Activated CD4-positive, CD25-positive, alpha-beta regulatory T cell treated with anti-CD3 and anti-CD28 coated beads, Interleukin-2, amount 50 U/mL, for 16 hours (primary cell): ENCODE results near the gene RANBP17.
"Not testable (repeated sequence)": the region's sequence is repeated elsewhere in the genome, so short reads cannot be mapped to it uniquely, and the experiment has no call there.

Experiments used
- DNase-seq: peaks from one replicate; pipeline ENCODE4 v3.0.0-alpha.2; 2020; ENCODE audit warnings: low read depth, low spot score

The RANBP17 gene

GRCh38 chr5:171297941-171298340 lies 436.1 kb downstream of the RANBP17 start:
- DNase-seq = not testable (repeated sequence)

GRCh38 chr5:171299228-171299627 lies 437.4 kb downstream of the RANBP17 start:
- DNase-seq = no peak

- no peak for DNase-seq
Measured at GRCh38 chr5:171299851-171300250, 438.0 kb downstream of the RANBP17 start.

GRCh38 chr5:171300358-171300757 lies 438.5 kb downstream of the RANBP17 start:
- DNase-seq = no peak

GRCh38 chr5:171306166-171306565 lies 444.3 kb downstream of the RANBP17 start:
- no peak for DNase-seq

- DNase-seq = no peak
Measured at GRCh38 chr5:171306781-171307591, 445.2 kb downstream of the RANBP17 start.

GRCh38 chr5:171307789-171308452 lies 446.1 kb downstream of the RANBP17 start:
- no peak for DNase-seq

GRCh38 chr5:171308453-171309275 lies 446.8 kb downstream of the RANBP17 start, which contains the start of gene TLX3:
Gene TLX3, plus strand, starts transcription at chr5:171309248. Its CDS starts 118 bp downstream, at chr5:171309366.
- no peak for DNase-seq

- DNase-seq = no peak
Measured at GRCh38 chr5:171309276-171310211, 447.7 kb downstream of the RANBP17 start.

- DNase-seq = no peak
Measured at GRCh38 chr5:171310212-171310818, 448.5 kb downstream of the RANBP17 start.

GRCh38 chr5:171310819-171311321 lies 449.1 kb downstream of the RANBP17 start:
- DNase-seq = no peak

GRCh38 chr5:171311322-171312077 lies 449.7 kb downstream of the RANBP17 start:
- DNase-seq = no peak

- no peak for DNase-seq
Measured at GRCh38 chr5:171312129-171312974, 450.5 kb downstream of the RANBP17 start.

GRCh38 chr5:171313481-171314206 lies 451.8 kb downstream of the RANBP17 start:
- no peak for DNase-seq

- DNase-seq = no peak
Measured at GRCh38 chr5:171314728-171315385, 453.0 kb downstream of the RANBP17 start.

GRCh38 chr5:171315386-171315891 lies 453.6 kb downstream of the RANBP17 start:
- no peak for DNase-seq

GRCh38 chr5:171315925-171316257 lies 454.1 kb downstream of the RANBP17 start:
- no peak for DNase-seq
